RCC 7860 (cell line): ENCODE measurements around the gene LILRB3.
"Not testable (repeated sequence)": the region's sequence is repeated elsewhere in the genome, so short reads cannot be mapped to it uniquely, and the experiment has no call there.

Experiments used
- DNase-seq: peaks from one replicate; pipeline ENCODE4 v3.0.0-alpha.2; 2015; ENCODE audit warnings: low spot score
- FAIRE-seq: peaks from 2 replicates; lab custom pipeline; 2012; peaks lifted over from hg19 to GRCh38; lab: Jason Lieb, UNC

LILRB3 gene

DNA sequence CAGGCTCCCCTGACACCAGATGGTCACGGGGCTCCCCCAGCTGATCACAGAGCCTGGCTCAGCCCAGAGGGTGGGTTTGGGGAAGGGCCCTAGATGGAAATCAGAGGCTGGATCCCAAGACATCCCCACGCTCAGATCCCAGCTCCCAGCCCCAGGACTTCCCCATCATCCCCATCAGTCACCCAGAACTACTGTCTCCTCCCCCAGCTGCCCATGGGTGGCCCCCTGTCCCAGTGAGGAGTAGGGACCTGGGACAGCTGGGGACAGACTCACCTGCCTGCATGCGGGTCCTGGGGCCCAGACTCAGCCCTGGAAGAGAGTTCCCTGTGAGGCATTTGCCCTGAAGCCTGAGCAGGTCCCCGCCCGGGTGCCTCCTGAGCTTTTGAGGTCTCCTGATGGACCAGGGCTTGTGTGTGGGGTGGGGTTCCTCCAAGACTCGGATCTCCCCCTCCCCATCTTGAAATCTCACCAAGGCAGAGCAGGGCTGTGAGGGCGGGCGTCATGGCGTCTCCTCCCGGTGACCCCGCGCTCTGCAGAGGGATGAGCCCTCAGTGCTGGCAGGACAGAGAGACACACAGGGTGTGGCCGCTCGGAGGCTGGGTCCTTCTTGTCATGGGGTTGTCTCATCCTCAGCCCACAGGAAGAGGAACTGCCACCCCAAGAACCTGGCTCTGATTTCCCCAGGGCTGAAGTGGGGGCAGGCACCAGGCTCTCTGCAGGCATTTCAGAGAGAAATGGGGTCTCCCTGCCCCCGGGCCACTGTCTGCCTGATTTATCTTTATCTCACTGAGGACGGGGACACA is at the start of gene LILRB3:
TSS of gene LILRB3 (minus strand) at position 534 of the 803 bp plus-strand sequence. CDS start at position 503, 31 bp downstream.
- FAIRE-seq, DNase-seq: not testable (repeated sequence)

DNA sequence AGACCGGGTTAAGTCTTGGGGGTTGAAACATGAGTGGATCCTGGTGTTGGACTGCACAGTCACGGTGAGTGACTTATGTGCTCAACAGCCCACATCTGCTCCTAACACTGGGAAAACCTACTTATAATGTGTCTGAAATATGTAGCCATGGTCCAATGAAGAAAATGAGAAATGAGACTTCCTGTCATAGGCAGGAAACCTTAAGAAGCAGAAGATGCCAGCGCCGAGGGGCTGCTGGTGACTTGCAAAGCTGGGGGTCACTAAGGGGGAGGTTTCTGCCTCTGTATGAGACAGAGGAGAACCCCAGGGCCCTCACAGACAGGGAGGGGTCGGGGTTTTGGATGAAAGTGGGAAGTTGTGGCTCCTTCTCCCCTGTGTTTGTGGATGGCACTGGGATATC is 49.4 kb upstream of the LILRB3 start:
- FAIRE-seq: not testable (repeated sequence)

DNA sequence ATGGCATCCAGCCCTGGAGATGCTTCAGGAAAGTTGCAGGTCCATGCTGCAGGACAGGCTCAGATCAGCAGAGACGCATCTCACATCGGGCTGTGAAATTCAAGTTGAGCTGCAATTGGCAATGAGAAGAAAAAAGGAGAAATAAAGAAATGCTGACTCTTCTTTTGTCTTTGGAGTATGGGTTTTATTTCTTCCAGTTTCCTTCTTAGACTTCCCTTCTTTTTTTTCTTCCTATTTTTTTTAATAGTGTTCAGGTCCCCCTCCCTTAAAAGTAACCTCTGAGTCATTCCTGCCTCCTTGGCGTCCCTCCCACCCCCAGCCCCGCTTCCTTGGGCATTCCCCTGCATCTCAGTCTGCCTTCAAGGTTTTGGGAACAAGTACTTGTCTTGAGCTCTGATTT is 48.8 kb upstream of the LILRB3 start:
- not testable (repeated sequence) for FAIRE-seq, DNase-seq

More for the DNA sequence above, 49.4 kb upstream of the LILRB3 start:
- not testable (repeated sequence) for DNase-seq

DNA sequence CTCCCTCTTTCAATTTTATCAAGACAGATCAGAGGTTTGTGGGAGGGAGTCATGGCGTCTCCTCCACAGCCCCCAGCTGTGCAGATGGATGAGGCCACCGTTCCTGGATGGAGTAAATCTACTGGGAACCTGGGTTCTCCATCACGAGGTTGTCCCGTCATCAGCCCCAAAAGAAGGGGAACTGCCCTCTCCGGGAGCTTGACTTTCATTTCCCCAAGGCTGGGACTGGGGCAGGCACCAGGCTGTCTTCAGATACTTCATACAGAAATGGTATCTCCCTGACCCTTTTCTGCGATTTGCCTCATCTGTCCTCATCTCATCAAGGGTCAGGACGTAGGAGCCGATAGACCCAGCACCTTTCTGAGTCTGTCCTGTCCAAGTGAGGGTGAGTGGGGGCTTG is 48.3 kb upstream of the LILRB3 start:
- FAIRE-seq: no peak

DNA sequence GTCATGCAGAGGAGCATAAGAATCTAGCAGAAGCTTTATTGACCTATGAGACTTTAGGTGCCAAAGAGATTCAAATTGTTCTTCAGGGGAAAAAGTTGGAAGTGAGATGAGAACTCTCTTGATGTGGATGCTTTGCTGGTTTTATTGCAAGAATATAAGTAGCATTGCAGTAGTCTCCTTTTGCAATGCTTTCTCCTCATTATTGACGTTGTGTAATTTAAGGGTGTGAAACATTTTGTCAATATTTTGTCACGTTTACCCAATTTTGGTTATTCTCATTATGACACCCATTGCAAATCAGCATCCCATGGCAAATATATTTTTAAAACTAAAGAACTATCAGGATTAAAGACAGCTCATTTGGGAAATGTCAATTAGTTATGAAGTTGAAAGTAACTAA is 46.1 kb upstream of the LILRB3 start:
- DNase-seq: no peak
- no peak for FAIRE-seq

More for the DNA sequence above, 48.3 kb upstream of the LILRB3 start:
- DNase-seq: no peak

DNA sequence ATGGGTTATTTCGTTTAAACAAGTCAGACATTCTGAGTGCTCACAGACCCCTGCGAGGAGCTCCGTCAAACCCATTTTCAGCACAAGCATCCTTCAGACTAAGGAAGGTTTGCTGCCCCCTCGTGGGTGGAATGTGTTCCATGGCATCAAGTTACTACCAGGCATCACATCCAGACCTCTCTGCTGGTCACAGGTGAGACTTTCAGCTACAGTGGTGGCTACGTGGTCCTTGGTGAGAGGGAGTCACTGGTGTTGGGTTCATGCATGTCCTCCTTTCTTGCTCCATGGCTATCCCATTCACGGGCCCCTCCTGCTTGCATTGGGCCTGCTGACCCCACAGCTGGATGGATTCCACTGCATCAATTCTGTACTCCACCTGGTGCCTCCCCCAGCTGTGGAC is 43.3 kb upstream of the LILRB3 start:
- DNase-seq (peak; percentile 22), FAIRE-seq (no peak)

DNA sequence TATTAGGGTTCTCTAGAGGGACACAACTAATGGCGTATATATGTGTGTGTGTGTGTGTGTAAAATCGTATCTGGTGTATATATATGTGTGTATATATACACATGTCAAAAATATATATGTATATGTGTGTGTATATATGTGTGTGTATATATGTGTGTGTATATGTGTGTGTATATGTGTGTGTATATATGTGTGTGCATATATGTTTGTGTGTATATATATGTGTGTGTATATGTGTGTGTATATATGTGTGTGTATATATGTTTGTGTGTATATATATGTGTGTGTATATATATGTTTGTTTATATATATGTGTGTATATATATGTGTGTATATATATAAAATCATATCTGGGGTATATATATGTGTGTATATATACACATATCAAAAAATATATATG is 39.7 kb upstream of the LILRB3 start:
- DNase-seq (no peak), FAIRE-seq (no peak)

DNA sequence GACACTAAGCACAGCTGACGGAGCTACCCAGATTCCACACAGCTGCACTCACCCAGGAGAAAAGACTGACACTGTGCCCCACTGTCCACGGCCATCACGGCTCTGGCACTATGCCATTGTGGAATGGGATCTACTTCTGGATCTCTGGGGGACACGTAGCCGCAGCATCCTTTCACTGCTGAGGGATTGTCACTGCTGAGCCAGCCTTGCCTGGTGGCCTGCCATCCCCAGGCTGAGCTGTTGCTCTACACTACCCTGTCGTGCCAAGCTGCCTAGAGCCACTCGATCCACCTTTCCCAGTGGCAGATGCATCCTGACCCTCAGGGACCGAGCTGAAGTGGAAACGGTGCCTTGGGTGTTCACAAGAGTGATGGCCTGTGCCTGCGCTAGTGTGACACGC is 39.3 kb upstream of the LILRB3 start:
- FAIRE-seq (no peak), DNase-seq (no peak)

DNA sequence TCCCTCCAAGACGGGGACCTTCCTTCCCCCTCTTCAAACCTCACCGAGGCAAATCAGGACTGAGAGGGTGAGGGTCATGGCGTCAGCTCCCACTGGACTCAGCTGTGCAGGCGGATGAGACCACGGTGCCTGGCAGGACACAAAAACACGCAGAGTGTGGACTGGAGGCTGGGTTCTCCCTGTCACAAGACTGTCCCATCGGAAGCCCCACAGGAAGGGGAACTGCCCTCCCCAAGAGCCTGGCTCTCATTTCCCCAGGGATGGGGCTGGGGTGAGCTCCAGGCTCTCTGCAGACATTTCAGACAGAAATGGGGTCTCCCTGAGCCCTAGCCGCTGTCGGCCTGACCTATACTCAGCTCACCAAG is 34.3 kb upstream of the LILRB3 start, which contains the start of gene LILRB5:
TSS of gene LILRB5 (minus strand) at position 158 of the 365 bp plus-strand sequence. CDS start at position 78, 80 bp downstream.
- FAIRE-seq: no peak
- no peak for DNase-seq

DNA sequence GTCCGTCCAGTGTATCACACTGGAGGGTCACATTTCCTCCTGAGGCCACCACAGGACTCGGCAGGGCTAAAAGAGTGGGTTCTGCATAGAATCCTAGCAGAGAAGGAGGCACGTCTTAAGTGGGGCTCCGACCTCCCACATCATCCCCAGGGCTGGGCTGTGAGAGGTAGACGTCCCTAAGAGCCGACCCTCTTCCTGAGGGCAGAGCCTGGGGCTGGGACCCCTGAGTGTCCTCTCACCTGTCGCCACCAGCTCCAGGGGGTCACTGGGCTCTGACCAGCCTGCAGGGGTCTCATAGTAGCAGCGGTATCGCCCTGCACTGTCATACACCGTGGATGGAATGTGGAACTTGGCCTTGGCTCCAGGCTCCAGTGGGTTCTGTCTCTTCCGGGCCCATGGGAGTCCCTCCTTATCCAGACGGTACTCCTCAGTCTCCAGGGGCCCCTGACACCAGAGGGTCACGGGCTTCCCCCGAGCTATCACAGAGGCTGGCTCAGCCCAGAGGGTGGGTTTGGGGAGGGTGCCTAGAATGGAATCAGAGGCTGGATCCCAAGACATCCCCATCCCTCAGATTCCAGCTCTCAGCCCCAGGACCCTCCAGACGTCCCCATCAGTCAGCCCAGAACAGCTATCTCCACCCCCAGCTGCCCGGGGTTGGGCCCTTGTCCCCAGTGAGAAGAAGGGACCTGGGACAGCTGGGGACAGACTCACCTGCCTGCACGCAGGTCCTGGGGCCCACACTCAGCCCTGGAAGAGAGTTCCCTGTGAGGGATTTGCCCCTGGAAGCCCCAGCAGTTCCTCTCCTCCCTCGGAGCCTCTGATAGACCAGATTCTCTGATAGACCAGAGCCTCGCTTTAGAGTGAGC is 33.7 kb upstream of the LILRB3 start:
- DNase-seq (no peak), FAIRE-seq (no peak)

DNA sequence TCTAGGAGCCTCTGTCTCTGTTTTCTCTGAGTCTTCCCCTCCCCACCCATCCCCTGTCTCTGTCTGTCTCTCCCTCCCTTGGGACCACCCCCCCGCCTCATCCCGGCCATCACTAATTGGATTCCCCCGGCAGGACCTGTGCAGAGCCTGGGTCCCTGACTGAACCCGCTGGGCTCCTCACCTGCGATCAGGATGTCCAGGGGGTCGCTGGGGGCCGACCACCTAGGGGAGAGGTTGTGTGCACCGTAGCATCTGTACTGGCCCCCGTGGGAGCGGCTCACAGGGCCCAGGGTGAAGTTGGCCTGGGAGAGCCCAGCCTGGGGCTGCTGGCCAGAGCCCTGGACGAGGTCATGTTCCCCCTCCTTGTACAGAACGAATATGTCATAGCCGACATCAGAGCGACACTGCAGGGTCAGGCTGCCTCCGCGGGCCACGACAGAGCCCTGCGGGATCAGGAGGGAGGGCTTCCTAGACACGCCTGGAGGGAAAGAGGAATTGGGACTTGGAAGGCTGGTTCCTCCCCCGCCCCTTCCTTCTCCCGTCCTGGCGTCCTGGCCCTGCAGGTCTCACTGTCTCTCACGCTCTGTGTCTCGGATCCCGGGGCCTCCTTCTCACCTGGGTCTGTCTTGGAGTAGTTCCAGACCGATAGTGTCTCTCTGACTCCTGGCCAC is 32.4 kb upstream of the LILRB3 start:
- DNase-seq (no peak), FAIRE-seq (no peak)

DNA sequence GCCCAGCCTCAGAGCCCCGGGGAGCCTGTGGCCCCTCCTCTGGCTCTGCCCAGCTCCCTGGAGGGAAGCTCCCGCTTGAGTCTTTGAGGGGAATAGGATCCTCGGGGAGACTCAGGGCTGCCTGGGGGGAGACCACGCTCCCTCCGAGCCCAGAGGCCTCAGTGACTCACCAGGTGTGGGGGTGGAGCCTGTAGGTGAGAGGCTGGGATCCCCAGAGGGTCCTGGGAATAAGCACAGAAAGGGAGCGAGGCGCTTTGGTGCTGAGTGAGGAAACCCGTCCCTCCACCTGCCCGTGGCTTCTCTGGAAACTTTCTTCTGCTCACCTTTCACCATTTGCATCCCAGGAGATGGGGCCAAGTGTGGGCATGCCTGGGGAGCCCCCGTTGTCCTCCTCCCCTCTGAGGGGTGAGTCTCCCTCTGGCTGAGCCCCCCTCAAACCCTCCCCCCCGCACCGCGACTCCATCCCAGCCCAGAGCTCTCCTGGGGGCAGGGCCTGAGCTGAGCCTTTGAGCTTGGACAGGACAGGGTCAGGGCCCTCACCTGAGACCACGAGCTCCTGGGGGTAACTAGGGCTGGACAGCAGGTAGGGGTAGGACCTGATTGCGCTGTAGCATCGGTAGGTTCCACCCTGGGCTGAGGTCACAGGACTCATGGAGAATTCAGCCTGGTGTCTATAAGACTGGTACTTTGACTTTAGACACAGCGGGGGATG is 31.5 kb upstream of the LILRB3 start:
- FAIRE-seq: no peak
- DNase-seq: no peak

DNA sequence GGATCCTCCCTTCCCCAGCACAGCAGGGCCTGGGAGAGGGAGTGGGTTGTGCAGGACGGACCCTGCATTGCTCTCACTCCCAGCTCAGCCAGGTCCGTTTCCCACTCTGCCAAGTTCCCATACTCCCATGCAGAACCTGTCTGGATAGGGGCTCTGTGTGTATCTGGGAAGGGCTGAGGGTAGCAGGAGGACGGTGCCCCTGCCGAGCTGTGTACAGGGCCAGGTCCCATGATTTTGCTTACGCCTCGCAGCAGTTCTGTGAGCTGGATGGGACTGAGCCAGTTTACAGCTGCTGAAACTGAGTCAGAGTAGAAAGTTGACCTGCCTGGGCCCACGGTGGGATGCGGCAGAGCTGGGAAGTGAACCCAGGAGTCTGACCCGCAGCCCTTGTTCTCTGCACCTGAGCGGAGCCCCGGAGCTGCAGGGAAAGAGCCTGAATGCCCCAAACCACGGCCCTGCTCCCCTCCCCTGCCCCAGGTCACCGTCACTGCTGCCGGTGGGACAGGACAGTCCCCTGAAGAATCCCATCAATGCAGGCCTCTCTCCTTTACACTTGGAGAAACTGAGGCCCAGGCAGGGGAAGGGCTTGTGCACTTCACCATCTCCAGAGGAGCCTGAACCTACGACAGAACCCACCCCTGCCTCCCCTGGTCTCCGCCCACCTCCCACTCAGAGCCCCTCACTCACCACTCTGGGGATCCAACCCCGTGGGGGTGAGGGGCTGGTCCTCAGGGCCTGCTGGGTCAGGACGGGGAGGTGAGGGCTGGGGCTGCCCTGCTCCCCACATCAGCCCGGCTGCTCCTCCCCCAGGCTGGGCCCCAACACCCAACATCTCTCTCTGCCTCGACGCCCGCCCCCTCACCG is 30.8 kb upstream of the LILRB3 start:
- FAIRE-seq: no peak
- DNase-seq: no peak

DNA sequence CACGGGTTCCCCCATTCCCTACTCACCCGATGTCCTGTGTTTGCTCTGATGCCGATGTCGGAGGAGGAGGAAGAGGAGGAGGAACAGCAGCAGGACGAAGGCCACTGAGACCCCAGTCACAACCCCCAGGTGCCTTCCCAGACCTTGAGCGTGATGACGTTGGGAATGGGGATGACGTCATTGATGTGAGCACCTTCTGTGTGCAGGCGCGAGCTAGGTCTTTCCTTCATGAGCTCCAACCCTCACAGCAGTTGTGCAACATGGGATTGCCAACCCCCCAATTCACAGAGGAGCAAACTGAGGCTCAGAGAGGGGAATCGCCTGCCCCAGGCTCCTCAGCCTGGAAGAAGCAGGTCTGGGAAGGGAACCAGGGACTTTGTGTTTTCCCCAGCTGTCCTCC is 30.0 kb upstream of the LILRB3 start:
- DNase-seq (no peak), FAIRE-seq (no peak)

DNA sequence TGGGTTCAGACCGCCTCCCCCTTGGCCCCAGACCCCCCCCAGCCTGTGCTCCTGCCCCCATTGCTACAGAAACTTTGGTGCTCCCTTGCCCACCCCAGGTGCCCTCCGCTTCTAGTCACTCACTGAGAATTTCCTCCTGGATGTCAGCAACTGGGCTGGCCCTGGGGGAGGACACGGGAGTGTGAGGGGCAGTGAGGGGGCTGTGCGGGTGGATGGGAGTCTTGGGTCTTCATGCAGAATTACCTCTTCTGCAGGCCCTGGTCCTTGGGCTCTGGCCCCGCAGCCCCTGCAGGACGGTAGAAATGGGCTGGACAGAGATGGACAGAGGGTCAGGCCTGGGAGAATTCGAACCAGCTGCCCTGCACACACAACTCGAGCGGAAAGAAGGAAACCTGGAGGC is 29.4 kb upstream of the LILRB3 start:
- DNase-seq: no peak
- FAIRE-seq: no peak

DNA sequence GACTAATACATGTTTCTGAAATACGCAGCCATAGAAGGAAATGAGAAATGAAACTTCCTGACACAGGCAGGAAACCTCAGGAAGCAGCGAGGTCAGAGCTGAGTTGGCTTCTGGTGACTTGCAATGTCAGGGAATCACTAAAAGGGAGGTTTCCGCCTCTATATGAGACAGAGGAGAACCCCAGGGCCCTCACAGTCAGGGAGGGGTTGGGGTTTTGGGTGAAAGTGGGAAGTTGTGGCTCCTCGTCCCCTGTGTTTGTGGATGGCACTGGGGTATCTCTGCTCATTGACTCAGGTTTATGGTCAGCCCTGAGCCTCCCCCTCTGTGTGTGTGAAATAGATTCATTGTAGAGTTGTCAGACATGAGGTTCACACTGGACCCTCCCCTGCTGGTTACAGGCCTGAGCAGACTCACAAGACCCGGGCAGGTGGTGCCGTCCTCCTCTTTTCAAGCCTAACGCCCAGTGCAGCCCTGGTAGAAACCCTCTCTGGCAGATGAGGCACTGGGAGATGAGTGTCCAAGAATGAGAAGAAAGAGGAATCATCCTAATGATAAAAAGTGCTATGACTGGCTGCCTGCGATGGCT is 25.3 kb upstream of the LILRB3 start:
- no peak for FAIRE-seq
- DNase-seq: no peak

DNA sequence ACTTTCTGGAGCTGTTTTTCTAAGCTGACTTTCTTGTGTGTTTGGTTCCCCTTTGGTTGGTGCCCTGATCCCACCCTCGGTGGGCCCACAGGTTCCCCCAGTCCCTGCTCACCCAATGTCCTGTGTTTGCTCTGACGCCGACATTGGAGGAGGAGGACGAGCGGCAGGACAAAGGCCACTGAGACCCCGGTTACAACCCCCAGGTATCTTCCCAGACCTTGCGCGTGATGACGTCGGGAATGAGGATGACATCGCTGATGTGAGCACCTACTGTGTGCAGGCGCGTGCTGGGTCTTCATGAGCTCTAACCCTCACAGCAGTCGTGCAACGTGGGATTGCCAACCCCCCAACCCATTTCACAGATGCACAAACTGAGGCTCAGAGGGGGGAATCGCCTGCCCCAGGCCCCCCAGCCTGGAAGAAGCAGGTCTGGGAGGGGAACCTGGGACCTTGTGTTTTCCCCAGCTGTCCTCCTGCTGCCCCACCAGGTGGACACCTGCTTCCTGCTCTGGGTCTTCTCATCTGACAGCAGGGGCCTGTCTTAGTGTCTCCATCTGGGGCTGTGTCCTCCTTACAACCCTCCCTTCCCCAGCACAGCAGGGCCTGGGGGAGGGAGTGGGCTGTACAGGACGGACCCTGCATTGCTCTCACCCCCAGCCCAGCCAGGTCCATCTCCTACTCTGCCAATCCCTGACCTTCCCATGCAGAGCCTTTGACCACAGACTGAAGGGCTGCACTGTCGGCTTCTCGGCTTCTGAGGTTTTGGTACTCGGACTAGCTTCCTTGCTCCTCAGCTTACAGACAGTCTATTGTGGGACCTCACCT is 24.5 kb upstream of the LILRB3 start:
- FAIRE-seq (no peak), DNase-seq (no peak)

DNA sequence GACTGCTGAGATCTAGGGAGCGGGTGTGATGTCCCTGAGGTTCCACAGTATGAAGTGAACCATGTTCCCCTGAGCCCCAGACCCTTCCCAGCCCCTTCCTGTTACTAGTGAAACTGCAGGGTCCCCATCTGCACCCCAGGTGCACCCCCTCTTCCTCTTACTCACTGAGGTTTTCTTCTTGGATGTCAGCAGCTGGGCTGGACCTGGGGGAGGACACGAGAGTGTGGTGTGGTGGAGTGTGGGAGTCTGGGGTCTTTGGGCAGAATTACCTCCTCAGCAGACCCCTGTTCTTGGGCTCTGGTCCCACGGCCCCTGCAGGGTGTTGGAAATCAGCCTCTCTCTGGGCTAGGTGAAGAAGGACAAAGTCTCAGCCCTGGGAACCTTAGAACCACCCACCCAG is 23.1 kb upstream of the LILRB3 start:
- DNase-seq (no peak), FAIRE-seq (no peak)
